ENCODE results near the gene TEAD4.

Gene TEAD4

GRCh38 chr12:2977776-2978175 lies 18.6 kb downstream of the TEAD4 start:
- TF ChIP-seq CTCF (IDR thresholded peaks at IDR 0.05) = no peak

- TF ChIP-seq CTCF (IDR thresholded peaks at IDR 0.05) = no peak
These were observed 20.6 kb downstream of the TEAD4 start for GRCh38 chr12:2979806-2980205.

- TF ChIP-seq CTCF (IDR thresholded peaks at IDR 0.05) = no peak
These were observed 21.4 kb downstream of the TEAD4 start for GRCh38 chr12:2980630-2981029.

GRCh38 chr12:2982361-2982760 lies 23.2 kb downstream of the TEAD4 start:
- no peak for TF ChIP-seq CTCF (IDR thresholded peaks at IDR 0.05)

GRCh38 chr12:2984249-2984648 lies 25.1 kb downstream of the TEAD4 start:
- TF ChIP-seq CTCF (IDR thresholded peaks at IDR 0.05) = no peak

GRCh38 chr12:2984698-2985097 lies 25.5 kb downstream of the TEAD4 start:
- no peak for TF ChIP-seq CTCF (IDR thresholded peaks at IDR 0.05)

GRCh38 chr12:2986876-2987275 lies 27.7 kb downstream of the TEAD4 start:
- TF ChIP-seq CTCF (IDR thresholded peaks at IDR 0.05) = no peak

GRCh38 chr12:2988494-2988893 lies 29.3 kb downstream of the TEAD4 start:
- TF ChIP-seq CTCF (IDR thresholded peaks at IDR 0.05) = no peak

Measured in LNCAP (cell line).